Measurements from ENCODE around the gene TCAIM.

Gene TCAIM

GRCh38 chr3:44338010-44338827 lies at the start of gene TCAIM:
Gene TCAIM, plus strand, starts transcription at chr3:44338766. Its CDS starts 16,017 bp downstream, at chr3:44354783.
- DNase-seq (ENCODE audit: low read depth), result peak; percentile 96

- peak; percentile 1 for DNase-seq (ENCODE audit: low read depth)
Measured at GRCh38 chr3:44289882-44290462, 48.6 kb upstream of the TCAIM start.

GRCh38 chr3:44292276-44292675 lies 46.3 kb upstream of the TCAIM start:
- no peak for DNase-seq (ENCODE audit: low read depth)

- no peak for DNase-seq (ENCODE audit: low read depth)
Measured at GRCh38 chr3:44292947-44293346, 45.6 kb upstream of the TCAIM start.

GRCh38 chr3:44297255-44297654 lies 41.3 kb upstream of the TCAIM start:
- no peak for DNase-seq (ENCODE audit: low read depth)

- peak; percentile 17 for DNase-seq (ENCODE audit: low read depth)
Measured at GRCh38 chr3:44301746-44302145, 36.8 kb upstream of the TCAIM start.

- peak; percentile 10 for DNase-seq (ENCODE audit: low read depth)
Measured at GRCh38 chr3:44309500-44309899, 29.1 kb upstream of the TCAIM start.

GRCh38 chr3:44318891-44319311 lies 19.7 kb upstream of the TCAIM start:
- DNase-seq (ENCODE audit: low read depth), result peak; percentile 10

GRCh38 chr3:44321335-44321734 lies 17.2 kb upstream of the TCAIM start:
- no peak for DNase-seq (ENCODE audit: low read depth)

GRCh38 chr3:44323341-44323955 lies 15.1 kb upstream of the TCAIM start:
- DNase-seq (ENCODE audit: low read depth), result peak; percentile 72

GRCh38 chr3:44324584-44324983 lies 14.0 kb upstream of the TCAIM start:
- no peak for DNase-seq (ENCODE audit: low read depth)

GRCh38 chr3:44326019-44326418 lies 12.5 kb upstream of the TCAIM start:
- peak; percentile 31 for DNase-seq (ENCODE audit: low read depth)

GRCh38 chr3:44326515-44326914 lies 12.1 kb upstream of the TCAIM start:
- DNase-seq (ENCODE audit: low read depth), result no peak

- DNase-seq (ENCODE audit: low read depth), result no peak
Measured at GRCh38 chr3:44329946-44330345, 8.6 kb upstream of the TCAIM start.

GRCh38 chr3:44330444-44330843 lies 8.1 kb upstream of the TCAIM start:
- no peak for DNase-seq (ENCODE audit: low read depth)

GRCh38 chr3:44334326-44334725 lies 4.2 kb upstream of the TCAIM start:
- DNase-seq (ENCODE audit: low read depth), result no peak

GRCh38 chr3:44337248-44337785 lies 1.2 kb upstream of the TCAIM start:
- peak; percentile 18 for DNase-seq (ENCODE audit: low read depth)

- DNase-seq (ENCODE audit: low read depth), result no peak
Measured at GRCh38 chr3:44338828-44339127, 212 bp downstream of the TCAIM start.

GRCh38 chr3:44339181-44340057 lies 853 bp downstream of the TCAIM start:
- DNase-seq (ENCODE audit: low read depth), result peak; percentile 9

GRCh38 chr3:44340058-44340395 lies 1.5 kb downstream of the TCAIM start:
- DNase-seq (ENCODE audit: low read depth), result no peak

- DNase-seq (ENCODE audit: low read depth), result peak; percentile 56
Measured at GRCh38 chr3:44342176-44342790, 3.7 kb downstream of the TCAIM start.

GRCh38 chr3:44343421-44343820 lies 4.9 kb downstream of the TCAIM start:
- no peak for DNase-seq (ENCODE audit: low read depth)
